BJ (cell line): Measurements from ENCODE around the gene TGFA. TPM values are rescaled to one million over a fixed set of nuclear protein-coding genes. Genes with fewer than 3 reads are reported as not detected.

ENCODE experiments used
- CTCF ChIA-PET: fragments of 350-600 bp; formaldehyde crosslinking; extraction: SDS; loops from one replicate; lab custom pipeline; 2021; ENCODE audit warnings: antibody characterized with exemption, inconsistent platforms; lab: Yijun Ruan, JAX
- POLR2A ChIA-PET: fragments of 300-600 bp; sonication (Branson Sonifier 250); formaldehyde crosslinking; extraction: SDS; loops from one replicate; lab custom pipeline; 2021; ENCODE audit warnings: antibody characterized with exemption; lab: Charles Lee
- DNase-seq: peaks from one replicate; pipeline ENCODE4 v3.0.0-alpha.2; 2011; ENCODE audit warnings: low read depth
- H3K27me3 ChIP-seq: 2 replicates; pipeline ENCODE4 v1.6.0; 2011; ENCODE audit warnings: low read length; ENCODE audit not compliant: control insufficient read depth, insufficient read depth
- H3K36me3 ChIP-seq: 2 replicates; pipeline ENCODE4 v1.5.1; 2011; ENCODE audit warnings: low read length; ENCODE audit not compliant: control insufficient read depth, insufficient read depth
- H3K4me3 ChIP-seq: 2 replicates; pipeline ENCODE4 v1.5.1; 2011; ENCODE audit warnings: low read depth, mild to moderate bottlenecking, control low read depth, low read length
- polyA plus RNA-seq: library from polyadenylated mRNA; depleted of rRNA; stranded (reverse); fragments of >200 nt; gene quantifications from 2 replicates; pipeline ENCODE4 v1.2.3, GENCODE V29; 2011
- TF ChIP-seq, protein P1 (sequence below): IDR thresholded peaks from 2 replicates; pipeline ENCODE4 v1.5.1; 2011; ENCODE audit warnings: low read depth, mild to moderate bottlenecking, control low read depth, inconsistent platforms, low read length, moderate library complexity; ENCODE audit not compliant: insufficient read depth

The TGFA gene
- polyA plus RNA-seq, 1 experiment = 0.13 TPM

DNA sequence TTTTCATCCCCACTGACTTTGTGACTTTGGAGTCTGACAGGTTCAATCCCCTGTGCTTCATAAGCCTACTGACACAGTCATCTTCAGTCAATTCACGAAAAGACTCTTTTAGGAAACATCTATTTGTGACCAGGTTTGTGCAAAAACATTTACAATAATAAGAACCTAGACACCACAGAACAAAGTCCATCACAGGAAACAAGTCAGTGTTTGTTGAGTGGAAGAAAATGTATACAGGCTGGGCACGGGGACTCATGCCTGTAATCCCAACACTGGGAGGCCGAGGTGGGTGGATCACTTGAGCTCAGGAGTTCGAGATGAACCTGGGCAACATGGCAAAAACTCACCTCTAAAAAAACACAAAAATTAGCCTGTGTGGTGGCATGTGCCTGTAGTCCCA is 49.7 kb downstream of the TGFA start:
- TF ChIP-seq, protein P1, sequence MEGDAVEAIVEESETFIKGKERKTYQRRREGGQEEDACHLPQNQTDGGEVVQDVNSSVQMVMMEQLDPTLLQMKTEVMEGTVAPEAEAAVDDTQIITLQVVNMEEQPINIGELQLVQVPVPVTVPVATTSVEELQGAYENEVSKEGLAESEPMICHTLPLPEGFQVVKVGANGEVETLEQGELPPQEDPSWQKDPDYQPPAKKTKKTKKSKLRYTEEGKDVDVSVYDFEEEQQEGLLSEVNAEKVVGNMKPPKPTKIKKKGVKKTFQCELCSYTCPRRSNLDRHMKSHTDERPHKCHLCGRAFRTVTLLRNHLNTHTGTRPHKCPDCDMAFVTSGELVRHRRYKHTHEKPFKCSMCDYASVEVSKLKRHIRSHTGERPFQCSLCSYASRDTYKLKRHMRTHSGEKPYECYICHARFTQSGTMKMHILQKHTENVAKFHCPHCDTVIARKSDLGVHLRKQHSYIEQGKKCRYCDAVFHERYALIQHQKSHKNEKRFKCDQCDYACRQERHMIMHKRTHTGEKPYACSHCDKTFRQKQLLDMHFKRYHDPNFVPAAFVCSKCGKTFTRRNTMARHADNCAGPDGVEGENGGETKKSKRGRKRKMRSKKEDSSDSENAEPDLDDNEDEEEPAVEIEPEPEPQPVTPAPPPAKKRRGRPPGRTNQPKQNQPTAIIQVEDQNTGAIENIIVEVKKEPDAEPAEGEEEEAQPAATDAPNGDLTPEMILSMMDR = no peak
- POLR2A ChIA-PET = no interaction called here
- H3K36me3 ChIP-seq = no peaks in the 10 kb centered on the region

DNA sequence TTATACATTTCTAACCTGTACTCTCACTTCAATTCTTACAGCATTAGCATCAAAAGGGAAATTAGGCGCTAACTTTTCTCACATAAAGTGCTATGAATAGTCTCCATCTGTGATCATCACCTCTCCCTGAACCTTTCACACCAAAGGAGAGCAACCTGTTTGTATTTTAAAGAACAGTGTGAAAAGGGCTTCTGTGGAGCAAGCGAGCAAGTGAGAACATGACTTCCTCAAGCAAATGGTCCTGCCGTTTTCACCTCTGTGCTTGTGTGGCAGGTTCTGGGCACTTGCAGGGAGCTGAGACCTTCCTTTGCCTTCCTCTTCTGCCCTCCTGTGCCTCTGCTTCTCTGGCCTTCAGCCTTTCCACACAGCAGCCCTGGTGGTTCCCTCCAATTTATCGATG is 51.9 kb downstream of the TGFA start:
- DNase-seq = no peak
- no peaks in the 10 kb centered on the region; the same call in 1 of the 2 replicates for H3K27me3 ChIP-seq
- CTCF ChIA-PET = interaction anchor here (1.0 kb wide), 1 partner anchor 197 kb away, joined by 3 read pairs; no protein-coding TSS in a partner anchor
- no peaks in the 10 kb centered on the region for H3K36me3 ChIP-seq
- H3K4me3 ChIP-seq = no peak overlapping the region
- TF ChIP-seq, protein P1 = no peak
- POLR2A ChIA-PET = no interaction called here

More for the DNA sequence above, 49.7 kb downstream of the TGFA start:
- DNase-seq = no peak
- Histone ChIP-seq H3K27me3 (no peaks in the 10 kb centered on the region; the same call in 1 of the 2 replicates), H3K4me3 (no peak overlapping the region)
- CTCF ChIA-PET = no interaction called here

DNA sequence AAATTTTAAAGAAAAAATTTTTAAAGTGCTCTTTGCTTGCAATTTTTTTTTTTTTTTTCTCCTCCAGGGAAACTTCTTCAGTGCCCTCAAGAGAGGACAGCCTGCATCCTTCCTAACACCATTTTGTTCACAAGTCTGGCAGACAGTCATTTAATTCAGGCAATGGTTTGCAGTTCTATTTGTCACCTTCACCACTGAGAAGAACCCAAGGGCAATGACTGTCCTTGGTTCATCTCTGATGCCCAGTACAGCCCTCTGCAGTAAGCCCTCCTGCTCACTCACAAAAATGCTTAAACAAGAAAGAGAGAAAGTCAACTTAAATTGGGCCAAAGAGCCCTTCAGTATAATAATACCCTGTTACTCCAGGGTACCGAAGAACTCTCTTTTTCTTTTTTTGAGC is 52.4 kb downstream of the TGFA start:
- TF ChIP-seq, protein P1 = no peak
- CTCF ChIA-PET = interaction anchor here (0.7 kb wide), 1 partner anchor 39 kb away, joined by 3 read pairs; no protein-coding TSS in a partner anchor
- Histone ChIP-seq H3K4me3 (no peak overlapping the region), H3K36me3 (no peaks in the 10 kb centered on the region), H3K27me3 (no peaks in the 10 kb centered on the region; the same call in 1 of the 2 replicates)
- POLR2A ChIA-PET = no interaction called here
- DNase-seq = no peak

DNA sequence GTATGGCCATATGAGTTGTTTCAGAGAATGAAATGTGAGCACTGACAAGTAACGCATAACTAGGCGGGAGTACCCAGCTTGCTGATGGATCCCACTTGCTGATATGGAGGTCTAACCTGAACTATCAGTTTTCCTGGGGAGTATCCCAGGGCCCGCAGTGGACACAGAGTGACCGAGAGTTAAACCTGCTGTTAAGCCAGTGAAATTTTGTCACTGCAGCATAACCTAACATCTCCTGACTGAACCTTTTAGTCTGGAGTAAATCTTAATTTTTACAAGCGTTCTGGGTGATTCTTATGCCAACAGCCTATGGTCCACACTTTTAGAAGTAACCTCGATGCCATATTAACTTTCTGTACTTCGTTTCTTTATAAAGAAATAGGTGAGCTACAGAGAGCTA is 54.4 kb downstream of the TGFA start:
- ChIA-PET CTCF (no interaction called here), POLR2A (no interaction called here)
- TF ChIP-seq, protein P1 = no peak
- no peak overlapping the region for H3K4me3 ChIP-seq
- H3K27me3 ChIP-seq = no peaks in the 10 kb centered on the region; the same call in 1 of the 2 replicates
- no peak for DNase-seq
- H3K36me3 ChIP-seq = no peaks in the 10 kb centered on the region

DNA sequence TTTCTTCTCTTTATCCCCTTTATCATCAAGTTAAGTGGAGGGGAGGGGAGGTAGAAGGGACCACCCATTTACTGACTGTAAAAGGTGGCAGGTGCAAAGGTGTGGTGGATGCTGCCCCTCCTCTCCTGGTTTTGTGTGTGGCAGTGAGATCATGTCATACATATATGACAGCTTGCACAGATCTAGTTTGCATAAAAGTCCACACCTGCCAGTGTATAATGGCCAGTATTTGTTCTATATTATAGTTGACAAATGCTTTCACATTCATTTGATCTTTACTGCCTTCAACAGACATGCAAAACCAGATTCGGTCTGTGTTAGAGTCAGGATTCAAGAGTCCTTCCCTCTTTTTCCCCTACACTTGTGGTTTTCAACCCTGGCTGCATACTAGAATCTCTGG is 55.1 kb downstream of the TGFA start:
- TF ChIP-seq, protein P1 = no peak
- no peaks in the 10 kb centered on the region; the same call in 1 of the 2 replicates for H3K27me3 ChIP-seq
- no peak for DNase-seq
- H3K36me3 ChIP-seq = no peaks in the 10 kb centered on the region
- ChIA-PET POLR2A (no interaction called here), CTCF (no interaction called here)
- H3K4me3 ChIP-seq = no peak overlapping the region
